Adipocyte (in vitro differentiated cells): Measurements from ENCODE around the gene SOBP.
"Not testable (repeated sequence)": the region's sequence is repeated elsewhere in the genome, so short reads cannot be mapped to it uniquely, and the experiment has no call there.

Source experiments
- DNase-seq: peaks from one replicate; pipeline ENCODE4 v3.0.0-alpha.2; 2015; ENCODE audit warnings: low read depth
- H3K27me3 ChIP-seq: replicated peaks from 2 replicates; pipeline ENCODE4 v1.7.0; 2013; ENCODE audit warnings: mild to moderate bottlenecking, low read length, moderate library complexity; ENCODE audit not compliant: control insufficient read depth, insufficient read depth
- H3K36me3 ChIP-seq: 2 replicates; pipeline ENCODE4 v1.7.0; 2013; ENCODE audit warnings: low read length, mild to moderate bottlenecking, moderate library complexity; ENCODE audit not compliant: control insufficient read depth, insufficient read depth, severe bottlenecking
- H3K4me1 ChIP-seq: 2 replicates; pipeline ENCODE4 v1.7.0; 2013; ENCODE audit warnings: mild to moderate bottlenecking, low read length, moderate library complexity; ENCODE audit not compliant: control insufficient read depth, insufficient read depth
- H3K4me3 ChIP-seq: 2 replicates; pipeline ENCODE4 v1.7.0; 2013; ENCODE audit warnings: mild to moderate bottlenecking, low read length, moderate library complexity
- H3K9ac ChIP-seq: 2 replicates; pipeline ENCODE4 v1.7.0; 2013; ENCODE audit warnings: mild to moderate bottlenecking, low read length, moderate library complexity
- H3K9me3 ChIP-seq: 2 replicates; pipeline ENCODE4 v1.7.0; 2013; ENCODE audit warnings: mild to moderate bottlenecking, low read length, moderate library complexity; ENCODE audit not compliant: control insufficient read depth

SOBP gene

DNA sequence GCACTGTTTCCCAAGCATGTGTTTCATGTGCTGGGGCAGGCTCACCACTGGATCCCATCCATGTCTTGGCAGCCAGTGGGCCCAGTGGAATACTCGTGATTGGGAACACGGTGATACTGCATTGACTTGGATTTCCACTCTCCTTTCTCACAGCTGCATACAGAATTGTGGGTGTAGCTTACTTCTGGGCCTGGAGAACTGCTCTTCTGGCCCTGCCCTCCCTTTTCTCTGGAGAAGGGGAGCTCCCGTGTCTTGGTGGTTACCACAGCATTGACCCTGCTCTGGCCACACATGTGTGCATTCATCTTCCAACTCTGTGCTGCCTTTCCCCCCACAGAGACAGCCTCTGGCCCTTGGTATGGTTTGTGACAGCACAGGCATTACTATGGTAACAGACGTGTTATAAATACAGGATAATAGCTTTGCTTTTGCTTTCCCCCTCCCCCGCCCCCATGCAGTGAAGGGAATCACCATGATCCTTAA lies 21.6 kb downstream of the SOBP start:
- Histone ChIP-seq H3K9me3 (peaks cover 3% of the 10 kb centered on the region), H3K27me3 (no peaks in the 10 kb centered on the region), H3K36me3 (peaks cover 4% of the 10 kb centered on the region), H3K4me3 (no peak overlapping the region), H3K4me1 (peaks cover 10% of the 10 kb centered on the region), H3K9ac (peak overlapping the region; percentile 3)
- no peak for DNase-seq

- Histone ChIP-seq H3K9me3 (peaks cover 7% of the 10 kb centered on the region), H3K4me1 (peaks cover 10% of the 10 kb centered on the region), H3K4me3 (no peak overlapping the region), H3K9ac (no peak overlapping the region), H3K27me3 (no peaks in the 10 kb centered on the region), H3K36me3 (peaks cover 10% of the 10 kb centered on the region)
- no peak for DNase-seq
Observed at GRCh38 chr6:107513214-107513613, 23.3 kb downstream of the SOBP start.

DNA sequence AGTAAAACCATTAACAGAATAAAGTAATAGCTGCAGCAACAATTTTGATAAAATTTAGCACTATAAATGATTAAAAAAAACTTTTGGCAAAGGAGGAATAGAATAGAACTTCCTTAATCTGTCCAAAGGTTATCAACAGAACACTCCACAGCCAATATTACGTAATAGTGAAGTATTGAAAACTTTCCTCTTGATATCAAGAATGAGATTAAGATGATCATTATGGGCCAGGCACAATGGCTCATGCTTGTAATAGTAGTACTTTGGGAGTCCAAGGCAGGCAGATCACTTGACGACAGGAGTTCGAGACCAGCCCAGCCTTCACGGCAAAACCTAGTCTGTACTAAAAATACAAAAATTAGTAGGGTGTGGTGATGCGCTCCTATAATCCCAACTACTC lies 26.0 kb downstream of the SOBP start:
- H3K9ac ChIP-seq = no peak overlapping the region
- H3K9me3 ChIP-seq = peaks cover 7% of the 10 kb centered on the region
- no peak for DNase-seq
- H3K36me3 ChIP-seq = peaks cover 15% of the 10 kb centered on the region
- no peaks in the 10 kb centered on the region for H3K27me3 ChIP-seq
- no peak overlapping the region for H3K4me3 ChIP-seq
- peaks cover 10% of the 10 kb centered on the region for H3K4me1 ChIP-seq

- H3K9ac ChIP-seq = no peak overlapping the region
Observed at GRCh38 chr6:107517274-107517673, 27.4 kb downstream of the SOBP start.

GRCh38 chr6:107519224-107519623 lies 29.3 kb downstream of the SOBP start:
- H3K4me3 ChIP-seq, H3K4me1 ChIP-seq, H3K27me3 ChIP-seq, H3K9me3 ChIP-seq, H3K9ac ChIP-seq, DNase-seq: not testable (repeated sequence)
- H3K36me3 ChIP-seq = peaks cover 11% of the 10 kb centered on the region

More at GRCh38 chr6:107517274-107517673, 27.4 kb downstream of the SOBP start:
- Histone ChIP-seq H3K4me3 (no peak overlapping the region), H3K4me1 (no peaks in the 10 kb centered on the region), H3K9me3 (peaks cover 7% of the 10 kb centered on the region), H3K36me3 (peaks cover 15% of the 10 kb centered on the region), H3K27me3 (no peaks in the 10 kb centered on the region)
- DNase-seq = no peak

DNA sequence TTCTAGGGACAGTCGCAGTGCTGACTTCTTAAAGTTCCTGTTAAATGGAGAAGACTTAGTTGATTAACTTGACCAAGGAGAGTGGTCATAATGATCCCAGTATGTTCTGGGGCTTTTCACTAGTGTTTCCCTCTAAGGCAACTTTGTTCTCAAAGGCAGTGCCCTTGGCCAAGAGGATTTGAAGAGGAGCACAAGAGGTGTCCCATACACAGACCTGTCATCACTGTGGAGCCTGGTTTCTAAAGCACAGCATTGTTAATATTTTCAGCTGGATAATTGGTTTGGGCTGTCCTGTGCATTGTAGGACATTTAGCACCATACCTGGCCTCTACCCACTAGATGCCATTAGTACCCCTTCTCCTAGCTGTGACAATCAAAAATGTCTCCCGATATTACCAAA lies 30.8 kb downstream of the SOBP start:
- DNase-seq, H3K4me3 ChIP-seq, H3K4me1 ChIP-seq, H3K9me3 ChIP-seq, H3K27me3 ChIP-seq, H3K9ac ChIP-seq: not testable (repeated sequence)
- H3K36me3 ChIP-seq = peaks cover 11% of the 10 kb centered on the region

DNA sequence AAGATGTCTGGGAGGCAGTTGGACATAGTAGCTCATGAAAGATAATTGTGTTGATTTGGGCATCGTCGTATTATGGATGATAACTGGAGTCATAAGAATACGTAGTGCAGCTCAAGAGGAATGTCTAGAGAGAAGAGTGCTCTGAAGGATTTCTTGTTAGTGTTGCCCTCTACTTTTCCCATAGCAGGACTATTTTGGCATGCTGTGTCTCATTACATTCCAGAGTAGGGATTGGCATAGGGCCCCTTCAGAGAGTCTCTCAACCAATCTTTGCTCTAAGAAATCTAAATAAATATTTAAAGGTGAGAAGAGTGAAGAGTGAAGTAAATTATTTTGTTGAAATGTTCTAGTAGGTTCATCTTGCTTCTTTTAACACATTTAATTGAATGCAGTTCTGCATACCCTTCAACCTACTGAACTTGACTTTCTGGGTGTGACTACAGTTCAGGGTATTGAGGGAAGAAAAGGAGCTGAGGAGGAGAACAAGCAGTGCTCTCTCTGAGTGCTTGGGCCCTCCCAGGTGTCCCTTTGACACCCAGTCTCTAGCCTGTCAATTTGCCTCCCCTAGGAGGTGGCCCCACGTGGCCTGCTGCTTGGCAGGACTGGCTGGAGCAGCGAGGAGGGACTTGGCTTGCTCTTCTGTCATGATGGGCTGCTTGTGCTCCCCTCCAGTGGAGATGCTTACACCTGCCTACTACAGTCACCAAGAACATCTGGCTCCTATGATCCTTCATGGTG lies 33.3 kb downstream of the SOBP start:
- H3K4me3 ChIP-seq = no peak overlapping the region
- DNase-seq = no peak
- H3K4me1 ChIP-seq = no peaks in the 10 kb centered on the region
- no peaks in the 10 kb centered on the region for H3K9me3 ChIP-seq
- no peaks in the 10 kb centered on the region for H3K27me3 ChIP-seq
- peaks cover 5% of the 10 kb centered on the region for H3K36me3 ChIP-seq
- H3K9ac ChIP-seq = no peak overlapping the region

GRCh38 chr6:107523794-107524193 lies 33.9 kb downstream of the SOBP start:
- Histone ChIP-seq H3K4me1 (no peaks in the 10 kb centered on the region), H3K9me3 (no peaks in the 10 kb centered on the region), H3K36me3 (peaks cover 5% of the 10 kb centered on the region), H3K27me3 (no peaks in the 10 kb centered on the region), H3K4me3 (no peak overlapping the region), H3K9ac (no peak overlapping the region)
- DNase-seq = no peak

- H3K4me3 ChIP-seq = no peak overlapping the region
- no peak overlapping the region for H3K9ac ChIP-seq
- no peaks in the 10 kb centered on the region for H3K9me3 ChIP-seq
- no peak for DNase-seq
- no peaks in the 10 kb centered on the region for H3K4me1 ChIP-seq
- H3K27me3 ChIP-seq = no peaks in the 10 kb centered on the region
- H3K36me3 ChIP-seq = peaks cover 5% of the 10 kb centered on the region
Observed at GRCh38 chr6:107524626-107525025, 34.7 kb downstream of the SOBP start.

GRCh38 chr6:107531868-107532267 lies 42.0 kb downstream of the SOBP start:
- H3K27me3 ChIP-seq = no peaks in the 10 kb centered on the region
- peaks cover 4% of the 10 kb centered on the region for H3K36me3 ChIP-seq
- peaks cover 23% of the 10 kb centered on the region for H3K4me1 ChIP-seq
- no peak overlapping the region for H3K4me3 ChIP-seq
- H3K9me3 ChIP-seq = no peaks in the 10 kb centered on the region
- no peak for DNase-seq
- H3K9ac ChIP-seq = no peak overlapping the region

- Histone ChIP-seq H3K27me3 (no peaks in the 10 kb centered on the region), H3K36me3 (peaks cover 4% of the 10 kb centered on the region), H3K4me1 (peaks cover 23% of the 10 kb centered on the region), H3K9ac (peak overlapping the region; percentile 20), H3K4me3 (no peak overlapping the region), H3K9me3 (no peaks in the 10 kb centered on the region)
- no peak for DNase-seq
Observed at GRCh38 chr6:107532706-107533105, 42.8 kb downstream of the SOBP start.
